HUES48 (cell line): Measurements from ENCODE around the gene NUTF2.
"Not testable (repeated sequence)": the region's sequence is repeated elsewhere in the genome, so short reads cannot be mapped to it uniquely, and the experiment has no call there.

Source experiments
- H3K27ac ChIP-seq: one replicate; pipeline ENCODE4 v1.7.0; 2013; ENCODE audit warnings: low read depth, low read length, inconsistent platforms
- H3K27me3 ChIP-seq: 2 replicates; pipeline ENCODE4 v1.6.1; 2013; ENCODE audit warnings: mild to moderate bottlenecking, low read length; ENCODE audit not compliant: control insufficient read depth, insufficient read depth
- H3K36me3 ChIP-seq: 2 replicates; pipeline ENCODE4 v1.6.1; 2013; ENCODE audit warnings: low read length; ENCODE audit not compliant: control insufficient read depth, insufficient read depth
- H3K4me1 ChIP-seq: 2 replicates; pipeline ENCODE4 v1.6.1; 2013; ENCODE audit warnings: mild to moderate bottlenecking, low read length; ENCODE audit not compliant: control insufficient read depth, insufficient read depth
- H3K4me3 ChIP-seq: 2 replicates; pipeline ENCODE4 v1.5.1; 2013; ENCODE audit warnings: mild to moderate bottlenecking, low read depth, low read length
- H3K9ac ChIP-seq: 2 replicates; pipeline ENCODE4 v1.6.1; 2013; ENCODE audit warnings: mild to moderate bottlenecking, low read depth, low read length, moderate library complexity
- H3K9me3 ChIP-seq: 2 replicates; pipeline ENCODE4 v1.6.1; 2013; ENCODE audit warnings: low read length; ENCODE audit not compliant: control insufficient read depth, insufficient read depth

Gene NUTF2

DNA sequence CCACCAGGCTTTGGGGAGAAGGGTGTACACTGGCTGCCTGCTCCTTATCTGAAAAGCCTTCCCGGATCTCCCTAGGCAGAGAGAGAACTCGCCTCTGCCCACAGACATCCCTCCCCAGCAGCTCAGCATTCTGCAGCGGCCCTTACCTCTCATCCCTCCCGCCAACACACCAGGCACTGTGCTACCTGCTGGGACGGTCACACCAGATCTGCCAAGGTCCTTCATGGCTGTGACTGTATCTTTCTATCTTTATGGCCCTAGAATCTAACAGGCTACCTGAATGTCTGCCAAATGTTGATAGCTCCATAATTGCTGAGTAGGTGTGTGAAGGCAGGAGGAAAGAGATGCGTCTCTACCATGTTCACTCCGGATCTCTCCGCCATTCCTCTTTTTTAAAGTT lies 32.2 kb upstream of the NUTF2 start:
- no peaks in the 10 kb centered on the region for H3K4me1 ChIP-seq
- H3K36me3 ChIP-seq: no peaks in the 10 kb centered on the region
- no peaks in the 10 kb centered on the region for H3K9me3 ChIP-seq
- H3K27ac ChIP-seq: no peak overlapping the region
- H3K4me3 ChIP-seq: no peak overlapping the region
- no peak overlapping the region for H3K9ac ChIP-seq
- H3K27me3 ChIP-seq: no peaks in the 10 kb centered on the region

DNA sequence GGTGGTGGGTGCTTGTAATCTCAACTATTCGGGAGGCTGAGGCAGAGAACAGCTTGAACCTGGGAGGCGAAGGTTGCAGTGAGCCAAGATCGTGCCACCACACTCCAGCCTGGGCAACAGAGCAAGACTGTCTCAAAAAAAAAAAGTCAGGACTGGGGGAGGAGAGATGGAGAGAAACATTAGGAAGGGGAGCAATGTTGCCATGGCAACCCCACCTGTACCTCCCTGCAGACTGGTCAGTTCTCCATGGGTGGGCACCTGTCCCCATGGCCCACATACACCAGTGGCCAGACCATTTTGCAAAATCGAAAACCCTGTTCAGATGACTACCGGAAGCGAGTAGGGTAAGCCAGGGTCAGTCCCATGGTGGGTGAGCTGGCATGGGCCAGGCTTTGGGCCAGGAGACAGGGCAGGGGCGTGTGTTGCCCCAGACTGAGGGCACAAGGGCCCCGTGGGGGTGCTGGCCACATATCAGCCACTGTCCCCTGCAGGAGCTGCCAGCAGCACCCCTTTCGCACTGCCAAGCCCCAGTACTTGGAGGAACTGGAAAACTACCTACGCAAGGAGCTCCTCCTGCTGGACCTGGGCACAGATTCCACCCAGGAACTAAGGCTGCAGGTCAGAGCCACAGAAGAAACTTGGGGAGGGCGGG lies 26.0 kb upstream of the NUTF2 start:
- H3K9ac ChIP-seq: no peak overlapping the region
- H3K27ac ChIP-seq: no peak overlapping the region
- H3K4me3 ChIP-seq: no peak overlapping the region
- no peaks in the 10 kb centered on the region for H3K9me3 ChIP-seq
- H3K36me3 ChIP-seq: peaks cover under 1% of the 10 kb centered on the region; the same call in 1 of the 2 replicates
- H3K27me3 ChIP-seq: no peaks in the 10 kb centered on the region
- no peaks in the 10 kb centered on the region for H3K4me1 ChIP-seq

- Histone ChIP-seq H3K9me3 (no peaks in the 10 kb centered on the region), H3K9ac (no peak overlapping the region), H3K36me3 (peaks cover 19% of the 10 kb centered on the region), H3K4me1 (no peaks in the 10 kb centered on the region), H3K27ac (no peak overlapping the region), H3K4me3 (no peak overlapping the region), H3K27me3 (no peaks in the 10 kb centered on the region)
Observed at GRCh38 chr16:67822511-67822910, 24.2 kb upstream of the NUTF2 start.

- Histone ChIP-seq H3K36me3 (peaks cover 45% of the 10 kb centered on the region), H3K9me3 (no peaks in the 10 kb centered on the region), H3K4me1 (no peaks in the 10 kb centered on the region), H3K27me3 (no peaks in the 10 kb centered on the region), H3K27ac (no peak overlapping the region), H3K9ac (no peak overlapping the region), H3K4me3 (no peak overlapping the region)
Observed at GRCh38 chr16:67825119-67825518, 21.6 kb upstream of the NUTF2 start.

DNA sequence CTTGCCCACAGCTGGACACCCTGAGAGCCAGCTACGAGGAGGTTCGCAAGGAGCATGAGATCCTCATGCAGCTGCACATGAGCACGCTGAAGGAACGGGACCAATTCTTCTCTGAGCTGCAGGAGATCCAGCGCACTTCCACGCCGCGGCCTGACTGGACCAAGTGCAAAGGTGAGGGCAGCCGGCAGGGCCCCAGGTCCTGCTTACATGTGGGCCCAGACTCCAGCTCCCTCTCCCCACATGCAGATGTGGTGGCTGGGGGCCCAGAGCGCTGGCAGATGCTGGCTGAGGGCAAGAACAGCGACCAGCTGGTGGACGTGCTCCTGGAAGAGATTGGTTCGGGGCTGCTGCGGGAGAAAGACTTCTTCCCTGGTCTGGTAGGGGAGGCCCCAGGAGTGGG lies 20.8 kb upstream of the NUTF2 start:
- no peaks in the 10 kb centered on the region for H3K27me3 ChIP-seq
- H3K9me3 ChIP-seq: no peaks in the 10 kb centered on the region
- no peak overlapping the region for H3K27ac ChIP-seq
- no peak overlapping the region for H3K9ac ChIP-seq
- no peak overlapping the region for H3K4me3 ChIP-seq
- H3K36me3 ChIP-seq: peaks cover 53% of the 10 kb centered on the region
- no peaks in the 10 kb centered on the region for H3K4me1 ChIP-seq

DNA sequence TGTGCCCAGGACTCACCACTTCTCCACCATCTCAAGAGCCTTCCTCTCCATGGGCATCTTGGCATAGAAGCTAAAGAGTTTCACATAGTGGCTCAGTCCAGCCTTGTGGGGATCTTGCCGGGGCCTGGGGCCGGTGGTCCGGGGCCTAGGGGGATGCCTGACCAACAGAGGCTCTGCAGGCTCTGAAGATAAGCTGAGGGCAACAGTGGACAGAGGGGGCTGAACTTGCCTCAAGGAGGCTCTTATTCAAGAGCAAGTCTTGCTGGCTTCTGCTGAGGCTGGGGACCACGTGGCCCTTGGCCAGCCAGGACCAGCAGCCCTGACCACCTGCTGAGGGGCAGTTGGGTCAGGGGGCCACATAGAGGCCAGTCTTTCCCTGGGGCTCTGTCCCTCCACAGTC lies 18.1 kb upstream of the NUTF2 start:
- H3K36me3 ChIP-seq: peaks cover 67% of the 10 kb centered on the region
- no peak overlapping the region for H3K9ac ChIP-seq
- no peak overlapping the region for H3K27ac ChIP-seq
- H3K9me3 ChIP-seq: no peaks in the 10 kb centered on the region
- no peak overlapping the region for H3K4me3 ChIP-seq
- H3K27me3 ChIP-seq: no peaks in the 10 kb centered on the region
- H3K4me1 ChIP-seq: peaks cover 3% of the 10 kb centered on the region; the same call in 1 of the 2 replicates

GRCh38 chr16:67833030-67833414 lies 13.7 kb upstream of the NUTF2 start:
- peaks cover 3% of the 10 kb centered on the region; the same call in 1 of the 2 replicates for H3K4me1 ChIP-seq
- H3K36me3 ChIP-seq: peaks cover 43% of the 10 kb centered on the region
- H3K27ac ChIP-seq: no peak overlapping the region
- no peaks in the 10 kb centered on the region for H3K27me3 ChIP-seq
- H3K9ac ChIP-seq: peak overlapping the region; percentile 56
- peak overlapping the region; percentile 78 for H3K4me3 ChIP-seq
- H3K9me3 ChIP-seq: no peaks in the 10 kb centered on the region

GRCh38 chr16:67833415-67834241 lies 13.1 kb upstream of the NUTF2 start:
- H3K27ac ChIP-seq: no peak overlapping the region
- H3K27me3 ChIP-seq: no peaks in the 10 kb centered on the region
- peaks cover 3% of the 10 kb centered on the region; the same call in 1 of the 2 replicates for H3K4me1 ChIP-seq
- H3K4me3 ChIP-seq: peak overlapping the region; percentile 78
- peak overlapping the region; percentile 56 for H3K9ac ChIP-seq
- no peaks in the 10 kb centered on the region for H3K9me3 ChIP-seq
- H3K36me3 ChIP-seq: peaks cover 37% of the 10 kb centered on the region

- Histone ChIP-seq H3K9me3 (no peaks in the 10 kb centered on the region), H3K27ac (no peak overlapping the region), H3K4me1 (peaks cover 3% of the 10 kb centered on the region; the same call in 1 of the 2 replicates), H3K36me3 (peaks cover 31% of the 10 kb centered on the region), H3K4me3 (peak overlapping the region; percentile 78), H3K9ac (0 out of 2 replicates have a peak overlapping the region, but pooled peaks have one; percentile 40), H3K27me3 (no peaks in the 10 kb centered on the region)
Observed at GRCh38 chr16:67834242-67834614, 12.5 kb upstream of the NUTF2 start.

- H3K4me3 ChIP-seq, H3K9ac ChIP-seq, H3K27me3 ChIP-seq, H3K27ac ChIP-seq, H3K4me1 ChIP-seq, H3K9me3 ChIP-seq, H3K36me3 ChIP-seq: not testable (repeated sequence)
Observed at GRCh38 chr16:67837190-67837589, 9.5 kb upstream of the NUTF2 start.

DNA sequence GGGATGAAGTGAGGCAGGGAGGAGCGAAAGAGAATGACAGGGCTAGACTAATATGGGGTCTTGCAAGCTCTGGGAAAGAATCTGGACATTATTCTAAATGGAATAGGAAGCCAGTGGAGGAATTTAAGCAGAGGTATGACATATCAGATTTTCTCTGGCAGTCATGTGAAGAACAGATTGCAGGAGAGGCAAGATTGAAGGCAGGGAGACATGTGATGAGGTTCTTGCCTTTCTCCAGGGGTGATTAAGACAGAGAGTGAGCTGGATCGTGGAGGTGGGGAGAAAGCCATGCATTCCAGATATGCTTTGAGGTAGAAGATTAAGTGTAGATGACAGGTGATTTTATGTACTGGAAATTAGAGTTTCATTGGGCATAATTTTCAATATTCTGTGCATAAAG lies 8.9 kb upstream of the NUTF2 start:
- H3K9me3 ChIP-seq: no peaks in the 10 kb centered on the region
- H3K36me3 ChIP-seq: no peaks in the 10 kb centered on the region
- no peak overlapping the region for H3K27ac ChIP-seq
- H3K27me3 ChIP-seq: no peaks in the 10 kb centered on the region
- H3K4me3 ChIP-seq: no peak overlapping the region
- H3K9ac ChIP-seq: no peak overlapping the region
- peaks cover 8% of the 10 kb centered on the region for H3K4me1 ChIP-seq
